Measurements from ENCODE around the gene F2RL3.
"Not testable (repeated sequence)": the region's sequence is repeated elsewhere in the genome, so short reads cannot be mapped to it uniquely, and the experiment has no call there.

- TF ChIP-seq ZNF384 (IDR thresholded peaks at IDR 0.05); FOXK2 (IDR thresholded peaks at IDR 0.05); SP1 (IDR thresholded peaks at IDR 0.05); TARDBP (IDR thresholded peaks at IDR 0.05); FOXA1 (IDR thresholded peaks at IDR 0.05); PKNOX1 (IDR thresholded peaks at IDR 0.05); SUZ12 (IDR thresholded peaks at IDR 0.05); FOXM1 (IDR thresholded peaks at IDR 0.05; ENCODE audit: borderline replicate concordance); BHLHE40 (IDR thresholded peaks at IDR 0.05; ENCODE audit: borderline replicate concordance); HDGF (IDR thresholded peaks at IDR 0.05; ENCODE audit: borderline replicate concordance): not testable (repeated sequence)
These were observed 13.9 kb upstream of the F2RL3 start for GRCh38 chr19:16874978-16875299.
